Gastrocnemius medialis (tissue), 4 donors: Measurements from ENCODE around the gene PF4V1. TPM values are rescaled to one million over a fixed set of nuclear protein-coding genes. Genes with fewer than 3 reads are reported as not detected.
A peak's percentile ranks its signal among the peaks of the same experiment; 100 is the strongest.

Experiments
- ATAC-seq, 2 donors: fragments of 150-250 bp; one replicate each; pipeline ENCODE4 v1.9.1; 2016
- DNase-seq, 2 donors: peaks; one replicate each; pipeline ENCODE4 v3.0.0-alpha.2; 2019
- H3K27ac ChIP-seq, 4 donors: fragments of 200-600 bp; sonication (generic); 1 replicate in 1 of 4; 2 replicates in 3 of 4; pipeline ENCODE4 v1.5.1; 2016 to 2018; ENCODE audit warnings: mild to moderate bottlenecking in 2 of 4, moderate library complexity in 1 of 4
- H3K27me3 ChIP-seq, 3 donors: fragments of 200-600 bp; sonication (generic) in 2 of 3; 1 replicate in 1 of 3; 2 replicates in 2 of 3; pipeline versions ENCODE4 v1.5.1 to v1.6.0; 2016 to 2019; ENCODE audit warnings: mild to moderate bottlenecking in 1 of 3, moderate library complexity in 1 of 3
- H3K36me3 ChIP-seq, 2 donors: fragments of 200-600 bp; sonication (generic) in 1 of 2; one replicate each; pipeline ENCODE4 v1.5.1; 2017 to 2018
- H3K4me1 ChIP-seq, 2 donors: fragments of 200-600 bp; sonication (generic) in 1 of 2; one replicate each; pipeline ENCODE4 v1.5.1; 2016 to 2017; ENCODE audit warnings: mild to moderate bottlenecking in 2 of 2
- H3K4me3 ChIP-seq, 4 donors: fragments of 200-600 bp; sonication (generic) in 3 of 4; 1 replicate in 1 of 4; 2 replicates in 3 of 4; pipeline ENCODE4 v1.5.1; 2016 to 2019; ENCODE audit warnings: mild to moderate bottlenecking in 2 of 4
- H3K9me3 ChIP-seq, 3 donors: fragments of 200-600 bp; sonication (generic) in 2 of 3; 1 replicate in 1 of 3; 2 replicates in 2 of 3; pipeline ENCODE4 v1.5.1; 2016 to 2019
- POLR2A ChIP-seq, 2 donors: fragments of 450-650 bp; IDR thresholded peaks; one replicate each; pipeline ENCODE4 v1.6.1; 2017; ENCODE audit warnings: antibody characterized with exemption in 2 of 2, mild to moderate bottlenecking in 2 of 2, moderate library complexity in 2 of 2
- in situ Hi-C, 4 donors: fragments of 200-750 bp; cut with MboI; loops; one replicate each; pipeline versions ENCODE4 v1.15.0 to v1.8.0; 2017; ENCODE audit warnings: low sequenced_read_pairs in 4 of 4
- intact Hi-C: fragments of 100-400 bp; cut with DNase I; formaldehyde crosslinking; loops from one replicate; pipeline ENCODE4 v1.15.1; 2023; ENCODE audit warnings: low total_unique reads
- total RNA-seq, 4 donors: library from RNA; depleted of rRNA; stranded (reverse); fragments of >200 nt; gene quantifications; one replicate each; pipeline versions ENCODE4 v1.1.0 to v1.2.3, GENCODE V29; 2016
- TF ChIP-seq, protein P1 (sequence below), 5 experiments: fragments of 450-650 bp in 3 of 5; fragments of 200-600 bp in 2 of 5; sonication (generic) in 2 of 5; IDR thresholded peaks in 4 of 5; conservative IDR thresholded peaks in 1 of 5; 1 replicate in 4 of 5; 2 replicates in 1 of 5; pipeline ENCODE4 v1.5.1; 2016 to 2019; ENCODE audit warnings: antibody characterized with exemption in 5 of 5, mild to moderate bottlenecking in 3 of 5, moderate library complexity in 3 of 5

PF4V1 gene
- total RNA-seq, 4 donors from 2014 or later = not detected

DNA sequence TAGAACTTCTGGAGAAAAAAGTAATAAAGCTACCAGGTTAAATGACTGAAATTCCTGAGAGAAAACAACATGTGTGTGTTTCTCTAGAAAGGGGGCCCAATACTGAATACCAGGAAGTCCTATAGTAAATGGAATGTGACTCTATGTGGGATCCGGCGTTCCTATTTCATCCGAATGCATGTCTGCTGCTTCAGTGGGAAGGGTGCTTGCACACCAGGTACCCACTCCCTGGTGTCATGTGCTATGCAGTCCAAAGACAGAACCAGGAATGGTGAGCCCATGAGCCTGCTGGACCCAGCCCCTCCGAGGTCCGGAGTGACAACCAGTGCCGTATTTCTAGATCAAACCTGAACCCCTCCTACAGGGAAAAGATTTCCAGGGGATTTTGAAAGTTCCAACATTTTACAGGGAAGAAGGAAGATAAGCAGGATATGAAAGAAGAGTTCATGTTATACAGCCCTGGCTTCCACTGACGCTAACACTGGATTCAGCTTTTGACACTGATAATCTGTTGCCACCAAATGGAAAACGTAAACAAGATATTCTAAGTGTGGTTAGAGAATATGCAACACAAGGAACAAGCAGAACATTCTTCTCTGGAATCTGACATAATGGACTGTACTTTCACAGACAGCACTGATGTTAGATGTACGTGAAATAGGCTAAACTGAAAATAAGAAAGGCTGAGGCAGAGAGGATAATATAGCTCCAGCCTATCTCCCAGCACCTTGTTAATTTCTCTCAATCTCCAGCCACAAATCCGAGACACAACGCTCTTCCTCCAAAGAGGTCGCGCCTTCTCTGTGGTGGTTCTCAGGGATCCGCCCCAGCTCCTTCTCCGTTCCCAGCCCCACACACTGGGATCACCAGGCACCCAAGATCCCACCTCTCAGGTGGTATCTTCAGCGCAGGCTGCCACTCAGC lies 15.4 kb downstream of the PF4V1 start:
- intact Hi-C loops (loop anchor here (10.0 kb wide), 1 partner anchor 204 kb away; no protein-coding TSS in a partner anchor), in situ Hi-C loops (no loop called here)
- TF ChIP-seq POLR2A (IDR thresholded peaks at IDR 0.05) = no peak
- TF ChIP-seq, protein P1, sequence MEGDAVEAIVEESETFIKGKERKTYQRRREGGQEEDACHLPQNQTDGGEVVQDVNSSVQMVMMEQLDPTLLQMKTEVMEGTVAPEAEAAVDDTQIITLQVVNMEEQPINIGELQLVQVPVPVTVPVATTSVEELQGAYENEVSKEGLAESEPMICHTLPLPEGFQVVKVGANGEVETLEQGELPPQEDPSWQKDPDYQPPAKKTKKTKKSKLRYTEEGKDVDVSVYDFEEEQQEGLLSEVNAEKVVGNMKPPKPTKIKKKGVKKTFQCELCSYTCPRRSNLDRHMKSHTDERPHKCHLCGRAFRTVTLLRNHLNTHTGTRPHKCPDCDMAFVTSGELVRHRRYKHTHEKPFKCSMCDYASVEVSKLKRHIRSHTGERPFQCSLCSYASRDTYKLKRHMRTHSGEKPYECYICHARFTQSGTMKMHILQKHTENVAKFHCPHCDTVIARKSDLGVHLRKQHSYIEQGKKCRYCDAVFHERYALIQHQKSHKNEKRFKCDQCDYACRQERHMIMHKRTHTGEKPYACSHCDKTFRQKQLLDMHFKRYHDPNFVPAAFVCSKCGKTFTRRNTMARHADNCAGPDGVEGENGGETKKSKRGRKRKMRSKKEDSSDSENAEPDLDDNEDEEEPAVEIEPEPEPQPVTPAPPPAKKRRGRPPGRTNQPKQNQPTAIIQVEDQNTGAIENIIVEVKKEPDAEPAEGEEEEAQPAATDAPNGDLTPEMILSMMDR (IDR thresholded peaks at IDR 0.05 in 4 of 5, conservative IDR thresholded peaks at IDR 0.05 in 1 of 5) = no peak
- peaks cover 4 to 5% (median 4%) of the 10 kb centered on the region in 3 donors for H3K27me3 ChIP-seq
- no peaks in the 10 kb centered on the region for H3K4me1 ChIP-seq
- H3K9me3 ChIP-seq = no peaks in the 10 kb centered on the region
- H3K27ac ChIP-seq = peak overlapping the region in 2 of 4 donors; percentile 35 to 50
- no peaks in the 10 kb centered on the region for H3K36me3 ChIP-seq
- DNase-seq (no peak), ATAC-seq (peak; percentile 34 to 41)
- peak overlapping the region; percentile 44 to 59 (median 56) for H3K4me3 ChIP-seq

DNA sequence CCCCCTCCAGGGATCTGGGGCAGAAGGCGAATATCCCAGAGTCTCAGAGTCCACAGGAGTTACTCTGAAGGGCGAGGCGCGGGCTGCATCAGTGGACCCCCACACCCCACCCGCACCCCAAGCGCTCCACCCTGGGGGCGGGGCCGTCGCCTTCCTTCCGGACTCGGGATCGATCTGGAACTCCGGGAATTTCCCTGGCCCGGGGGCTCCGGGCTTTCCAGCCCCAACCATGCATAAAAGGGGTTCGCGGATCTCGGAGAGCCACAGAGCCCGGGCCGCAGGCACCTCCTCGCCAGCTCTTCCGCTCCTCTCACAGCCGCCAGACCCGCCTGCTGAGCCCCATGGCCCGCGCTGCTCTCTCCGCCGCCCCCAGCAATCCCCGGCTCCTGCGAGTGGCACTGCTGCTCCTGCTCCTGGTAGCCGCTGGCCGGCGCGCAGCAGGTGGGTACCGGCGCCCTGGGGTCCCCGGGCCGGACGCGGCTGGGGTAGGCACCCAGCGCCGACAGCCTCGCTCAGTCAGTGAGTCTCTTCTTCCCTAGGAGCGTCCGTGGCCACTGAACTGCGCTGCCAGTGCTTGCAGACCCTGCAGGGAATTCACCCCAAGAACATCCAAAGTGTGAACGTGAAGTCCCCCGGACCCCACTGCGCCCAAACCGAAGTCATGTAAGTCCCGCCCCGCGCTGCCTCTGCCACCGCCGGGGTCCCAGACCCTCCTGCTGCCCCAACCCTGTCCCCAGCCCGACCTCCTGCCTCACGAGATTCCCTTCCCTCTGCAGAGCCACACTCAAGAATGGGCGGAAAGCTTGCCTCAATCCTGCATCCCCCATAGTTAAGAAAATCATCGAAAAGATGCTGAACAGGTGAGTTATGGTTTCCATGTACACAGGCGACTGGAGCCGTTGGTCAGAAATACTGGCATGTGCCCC lies 16.3 kb downstream of the PF4V1 start, which contains the start of gene CXCL1:
Gene CXCL1 (plus strand): TSS at position 264 of the 926 bp plus-strand sequence. CDS start 78 bp downstream, at position 342.
- no peak for DNase-seq
- TF ChIP-seq POLR2A (IDR thresholded peaks at IDR 0.05) = no peak
- TF ChIP-seq, protein P1 (IDR thresholded peaks at IDR 0.05 in 4 of 5, conservative IDR thresholded peaks at IDR 0.05 in 1 of 5) = no peak

DNA sequence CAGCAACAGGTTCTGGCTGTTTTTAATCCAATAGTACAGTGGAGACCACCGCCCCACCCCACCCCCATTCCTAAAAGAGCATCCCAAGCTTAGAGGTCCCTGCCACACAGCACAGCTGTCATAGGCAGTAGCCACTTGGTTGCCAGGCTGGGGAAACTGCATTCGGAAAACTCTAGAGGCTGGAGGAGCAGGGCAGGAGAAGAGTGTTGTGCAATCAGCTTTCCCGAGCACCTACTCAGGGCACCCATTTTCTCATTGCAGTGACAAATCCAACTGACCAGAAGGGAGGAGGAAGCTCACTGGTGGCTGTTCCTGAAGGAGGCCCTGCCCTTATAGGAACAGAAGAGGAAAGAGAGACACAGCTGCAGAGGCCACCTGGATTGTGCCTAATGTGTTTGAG lies 17.2 kb downstream of the PF4V1 start:
- intact Hi-C loops = no loop called here
- ATAC-seq (no peak), DNase-seq (peak in 1 of 2 donors; percentile 12)
- peak overlapping the region in 1 of 4 donors; percentile 59 for H3K4me3 ChIP-seq
- TF ChIP-seq, protein P1 (IDR thresholded peaks at IDR 0.05 in 4 of 5, conservative IDR thresholded peaks at IDR 0.05 in 1 of 5) = no peak
- no peak for TF ChIP-seq POLR2A (IDR thresholded peaks at IDR 0.05)
- H3K36me3 ChIP-seq = no peaks in the 10 kb centered on the region
- peaks cover 0 to 5% (median 4%) of the 10 kb centered on the region in 3 donors for H3K27me3 ChIP-seq
- in situ Hi-C loops = no loop called here
- no peak overlapping the region for H3K27ac ChIP-seq
- no peaks in the 10 kb centered on the region for H3K9me3 ChIP-seq
- H3K4me1 ChIP-seq = no peaks in the 10 kb centered on the region

More for the DNA sequence above, 16.3 kb downstream of the PF4V1 start, which contains the start of gene CXCL1:
- Histone ChIP-seq H3K27ac (peak within 1 kb of the TSS in 2 of 4 donors; percentile 35 to 50), H3K4me1 (no peaks in the 10 kb centered on the region), H3K9me3 (no peaks in the 10 kb centered on the region), H3K4me3 (peak within 1 kb of the TSS; percentile 44 to 59 (median 56)), H3K36me3 (no peaks in the 10 kb centered on the region), H3K27me3 (peaks cover 4 to 5% (median 4%) of the 10 kb centered on the region in 3 donors)
- in situ Hi-C loops (no loop called here), intact Hi-C loops (loop anchor here (10.0 kb wide), 1 partner anchor 205 kb away; no protein-coding TSS in a partner anchor)
- ATAC-seq = peak; percentile 25 to 30

DNA sequence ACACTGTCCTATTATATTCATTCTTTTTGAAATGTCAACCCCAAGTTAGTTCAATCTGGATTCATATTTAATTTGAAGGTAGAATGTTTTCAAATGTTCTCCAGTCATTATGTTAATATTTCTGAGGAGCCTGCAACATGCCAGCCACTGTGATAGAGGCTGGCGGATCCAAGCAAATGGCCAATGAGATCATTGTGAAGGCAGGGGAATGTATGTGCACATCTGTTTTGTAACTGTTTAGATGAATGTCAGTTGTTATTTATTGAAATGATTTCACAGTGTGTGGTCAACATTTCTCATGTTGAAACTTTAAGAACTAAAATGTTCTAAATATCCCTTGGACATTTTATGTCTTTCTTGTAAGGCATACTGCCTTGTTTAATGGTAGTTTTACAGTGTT lies 17.7 kb downstream of the PF4V1 start:
- Histone ChIP-seq H3K36me3 (no peaks in the 10 kb centered on the region), H3K27me3 (peaks cover 0 to 5% (median 4%) of the 10 kb centered on the region in 3 donors), H3K27ac (no peak overlapping the region), H3K4me1 (no peaks in the 10 kb centered on the region), H3K4me3 (no peak overlapping the region), H3K9me3 (no peaks in the 10 kb centered on the region)
- TF ChIP-seq, protein P1 (IDR thresholded peaks at IDR 0.05 in 4 of 5, conservative IDR thresholded peaks at IDR 0.05 in 1 of 5) = no peak
- TF ChIP-seq POLR2A (IDR thresholded peaks at IDR 0.05) = no peak
- ATAC-seq (no peak), DNase-seq (no peak)
- in situ Hi-C loops = no loop called here
- intact Hi-C loops = no loop called here
